HepG2 (cell line): ENCODE data around the gene TNFSF13. TPM values are rescaled to one million over a fixed set of nuclear protein-coding genes. Genes with fewer than 3 reads are reported as not detected.
A peak's percentile ranks its signal among the peaks of the same experiment; 100 is the strongest.

Experiments
- AGO2 ChIP-seq: fragments of 200-400 bp; formaldehyde crosslinking; optimal IDR thresholded peaks from 2 replicates; pipeline ENCODE3; 2017; ENCODE audit warnings: mild to moderate bottlenecking, low read depth, low read length, moderate library complexity
- ARNT ChIP-seq: fragments of 450-650 bp; IDR thresholded peaks from 2 replicates; pipeline ENCODE4 v1.6.1; 2017
- CTCF ChIP-seq: sonication (generic); formaldehyde crosslinking; IDR thresholded peaks from 2 replicates; pipeline ENCODE4 v1.5.0; 2020; ENCODE audit warnings: mild to moderate bottlenecking, missing genetic modification reagents, moderate library complexity
- HOXA5 ChIP-seq: sonication (generic); formaldehyde crosslinking; IDR thresholded peaks from 2 replicates; pipeline ENCODE4 v1.4.0; 2020; ENCODE audit warnings: missing genetic modification reagents
- MLLT10 ChIP-seq: sonication (generic); formaldehyde crosslinking; IDR thresholded peaks from 2 replicates; pipeline ENCODE4 v1.4.0; 2020; ENCODE audit warnings: missing genetic modification reagents
- NKX3-1 ChIP-seq: sonication (generic); formaldehyde crosslinking; IDR thresholded peaks from 2 replicates; pipeline ENCODE4 v1.5.0; 2020; ENCODE audit warnings: missing genetic modification reagents
- REPIN1 ChIP-seq: sonication (generic); formaldehyde crosslinking; IDR thresholded peaks from 2 replicates; pipeline ENCODE4 v1.8.0; 2022; ENCODE audit warnings: missing genetic modification reagents, low read depth, mild to moderate bottlenecking, borderline replicate concordance
- TARDBP ChIP-seq: sonication (generic); formaldehyde crosslinking; IDR thresholded peaks from 2 replicates; pipeline ENCODE4 v1.8.0; 2022; ENCODE audit warnings: mild to moderate bottlenecking, missing genetic modification reagents
- THAP7 ChIP-seq: sonication (generic); formaldehyde crosslinking; IDR thresholded peaks from 2 replicates; pipeline ENCODE4 v1.8.1; 2023; ENCODE audit warnings: mild to moderate bottlenecking, missing genetic modification reagents
- TRAFD1 ChIP-seq: sonication (generic); formaldehyde crosslinking; IDR thresholded peaks from 2 replicates; pipeline ENCODE4 v1.5.1; 2020; ENCODE audit warnings: missing genetic modification reagents, mild to moderate bottlenecking, borderline replicate concordance
- ZNF142 ChIP-seq: sonication (generic); formaldehyde crosslinking; IDR thresholded peaks from 2 replicates; pipeline ENCODE4 v1.4.0; 2020; ENCODE audit warnings: missing genetic modification reagents
- ZNF562 ChIP-seq: sonication (generic); formaldehyde crosslinking; IDR thresholded peaks from 2 replicates; pipeline ENCODE4 v1.8.0; 2022; ENCODE audit warnings: missing genetic modification reagents, borderline replicate concordance
- ZNF720 ChIP-seq: sonication (generic); formaldehyde crosslinking; IDR thresholded peaks from 2 replicates; pipeline ENCODE4 v1.4.0; 2020; ENCODE audit warnings: missing genetic modification reagents
- polyA plus RNA-seq, 8 experiments: library from polyadenylated mRNA; depleted of rRNA in 3 of 8; stranded (reverse) in 7 of 8; unstranded in 1 of 8; fragments of >200 nt; fragmentation: Illumina TruSeq in 4 of 8; extraction: Trizol in 4 of 8; gene quantifications; 2 replicates each; pipeline versions ENCODE4 v1.2.1 to v1.2.3, GENCODE V29; 2011 to 2016; ENCODE audit warnings: low read depth in 4 of 8, missing spikeins in 1 of 8, mixed read lengths in 1 of 8; ENCODE audit not compliant: insufficient read depth in 1 of 8
- total RNA-seq, 5 experiments: library from RNA; depleted of rRNA; stranded (reverse); fragments of >200 nt; fragmentation: Illumina TruSeq; extraction: Trizol; gene quantifications; 2 replicates each; pipeline ENCODE4 v1.2.3, GENCODE V29; 2016; ENCODE audit warnings: low read depth in 1 of 5
- TF ChIP-seq, protein P1 (sequence below): sonication (generic); formaldehyde crosslinking; conservative IDR thresholded peaks from 2 replicates; pipeline ENCODE4 v1.8.0; 2022; ENCODE audit warnings: mild to moderate bottlenecking, moderate library complexity, missing genetic modification reagents
- TF ChIP-seq, protein P2 (sequence below): sonication (generic); formaldehyde crosslinking; IDR thresholded peaks from 2 replicates; pipeline ENCODE4 v1.4.0; 2020; ENCODE audit warnings: mild to moderate bottlenecking, missing genetic modification reagents

TNFSF13 gene
- total and polyA plus RNA-seq, 2 of the 13 experiments (the other 11 are each of a cell fraction or from before 2014, with no cell fraction given), result 2.5 to 3.3 TPM

DNA sequence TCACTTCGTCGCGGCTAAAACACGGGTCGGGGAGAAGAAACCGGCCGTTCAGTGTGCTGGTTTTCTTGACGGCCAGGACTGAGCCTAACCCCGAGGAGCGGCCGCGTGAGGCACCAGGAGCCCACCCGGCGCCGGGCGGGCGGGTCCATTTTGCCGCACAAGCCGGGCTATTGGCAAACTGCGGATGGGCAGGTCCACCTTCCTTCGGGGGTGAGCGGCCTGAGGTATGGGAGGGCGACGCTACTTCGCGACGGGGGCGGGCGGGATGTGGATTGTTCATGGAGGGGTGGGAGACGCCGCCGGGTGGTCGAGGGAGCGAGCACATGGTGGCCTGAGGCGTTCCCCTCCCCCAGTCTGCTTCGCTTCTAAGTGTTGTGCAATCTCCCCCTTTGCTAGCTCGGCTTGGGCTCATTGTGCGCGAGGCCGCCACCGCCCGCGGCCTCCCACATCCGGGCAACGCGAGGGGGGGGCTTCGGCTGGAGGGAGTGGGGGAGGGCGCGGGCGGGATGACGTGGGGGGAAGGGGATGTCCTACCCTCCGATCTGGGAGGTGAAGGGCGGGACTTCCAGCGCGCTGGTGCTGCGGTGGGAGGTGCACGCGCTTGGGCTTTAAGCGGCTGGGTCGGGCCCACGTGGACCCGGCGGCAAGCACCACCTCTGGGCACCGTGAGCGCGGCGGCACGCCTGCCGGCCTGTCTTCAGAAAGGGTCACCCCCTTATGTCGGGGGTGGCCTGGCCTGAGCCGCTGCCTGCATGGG is 15.0 kb downstream of the TNFSF13 start (continued):
- TF ChIP-seq, protein P1, sequence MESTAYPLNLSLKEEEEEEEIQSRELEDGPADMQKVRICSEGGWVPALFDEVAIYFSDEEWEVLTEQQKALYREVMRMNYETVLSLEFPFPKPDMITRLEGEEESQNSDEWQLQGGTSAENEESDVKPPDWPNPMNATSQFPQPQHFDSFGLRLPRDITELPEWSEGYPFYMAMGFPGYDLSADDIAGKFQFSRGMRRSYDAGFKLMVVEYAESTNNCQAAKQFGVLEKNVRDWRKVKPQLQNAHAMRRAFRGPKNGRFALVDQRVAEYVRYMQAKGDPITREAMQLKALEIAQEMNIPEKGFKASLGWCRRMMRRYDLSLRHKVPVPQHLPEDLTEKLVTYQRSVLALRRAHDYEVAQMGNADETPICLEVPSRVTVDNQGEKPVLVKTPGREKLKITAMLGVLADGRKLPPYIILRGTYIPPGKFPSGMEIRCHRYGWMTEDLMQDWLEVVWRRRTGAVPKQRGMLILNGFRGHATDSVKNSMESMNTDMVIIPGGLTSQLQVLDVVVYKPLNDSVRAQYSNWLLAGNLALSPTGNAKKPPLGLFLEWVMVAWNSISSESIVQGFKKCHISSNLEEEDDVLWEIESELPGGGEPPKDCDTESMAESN (CRISPR knock-in tag), result 0 out of 2 replicates have a peak, but pooled peaks have one; percentile 50
- TF ChIP-seq CTCF (CRISPR knock-in tag) (peak; percentile 21; the same call in 1 of the 2 replicates), THAP7 (CRISPR knock-in tag) (no peak), NKX3-1 (CRISPR knock-in tag) (peak; percentile 60; the same call in 1 of the 2 replicates), TRAFD1 (peak; percentile 83; the same call in 1 of the 2 replicates), ZNF720 (CRISPR knock-in tag) (no peak), ARNT (no peak), REPIN1 (CRISPR knock-in tag) (peak; percentile 55), AGO2 (peak; percentile 97), MLLT10 (no peak), TARDBP (peak; percentile 85), HOXA5 (CRISPR knock-in tag) (peak; percentile 57; the same call in 1 of the 2 replicates), ZNF142 (CRISPR knock-in tag) (peak; percentile 75), ZNF562 (CRISPR knock-in tag) (no peak)
- TF ChIP-seq, protein P2, sequence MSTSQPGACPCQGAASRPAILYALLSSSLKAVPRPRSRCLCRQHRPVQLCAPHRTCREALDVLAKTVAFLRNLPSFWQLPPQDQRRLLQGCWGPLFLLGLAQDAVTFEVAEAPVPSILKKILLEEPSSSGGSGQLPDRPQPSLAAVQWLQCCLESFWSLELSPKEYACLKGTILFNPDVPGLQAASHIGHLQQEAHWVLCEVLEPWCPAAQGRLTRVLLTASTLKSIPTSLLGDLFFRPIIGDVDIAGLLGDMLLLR (CRISPR knock-in tag), result peak; percentile 74; the same call in 1 of the 2 replicates
